AG04450 (cell line): Measurements from ENCODE around the gene ATP1A1. TPM values are rescaled to one million over a fixed set of nuclear protein-coding genes. Genes with fewer than 3 reads are reported as not detected.

ENCODE experiments used
- CTCF ChIA-PET: fragments of 300-600, 350-600 bp; formaldehyde crosslinking; extraction: SDS; loops from one replicate; lab custom pipeline; 2022; ENCODE audit warnings: antibody characterized with exemption, inconsistent platforms; lab: Charles Lee
- POLR2A ChIA-PET: fragments of 350-600 bp; formaldehyde crosslinking; extraction: SDS; loops from one replicate; lab custom pipeline; 2021; ENCODE audit warnings: antibody characterized with exemption, inconsistent platforms; lab: Yijun Ruan, JAX
- DNase-seq: peaks from one replicate; pipeline ENCODE4 v3.0.0-alpha.2; 2011; ENCODE audit warnings: low read depth, low spot score
- H3K27ac ChIP-seq: one replicate; pipeline ENCODE4 v1.5.1; 2012; ENCODE audit warnings: low read depth, low read length, control low read depth
- H3K27me3 ChIP-seq: one replicate; pipeline ENCODE4 v1.6.0; 2012; ENCODE audit warnings: low read length; ENCODE audit not compliant: control insufficient read depth, insufficient read depth
- H3K4me3 ChIP-seq: 2 replicates; pipeline ENCODE4 v1.5.1; 2011; ENCODE audit warnings: mild to moderate bottlenecking, low read depth, low read length, control low read depth
- H3K9me3 ChIP-seq: 2 replicates; pipeline ENCODE4 v1.5.1; 2012; ENCODE audit warnings: low read length; ENCODE audit not compliant: control insufficient read depth, insufficient read depth
- polyA plus RNA-seq: library from polyadenylated mRNA; depleted of rRNA; stranded (reverse); fragments of >200 nt; gene quantifications from 2 replicates; pipeline ENCODE4 v1.2.3, GENCODE V29; 2011
- TF ChIP-seq, protein P1 (sequence below): IDR thresholded peaks from 2 replicates; pipeline ENCODE4 v1.5.1; 2011; ENCODE audit warnings: low read depth, low read length, control low read depth, inconsistent platforms

Gene ATP1A1
- polyA plus RNA-seq, 1 experiment, result 194 TPM

DNA sequence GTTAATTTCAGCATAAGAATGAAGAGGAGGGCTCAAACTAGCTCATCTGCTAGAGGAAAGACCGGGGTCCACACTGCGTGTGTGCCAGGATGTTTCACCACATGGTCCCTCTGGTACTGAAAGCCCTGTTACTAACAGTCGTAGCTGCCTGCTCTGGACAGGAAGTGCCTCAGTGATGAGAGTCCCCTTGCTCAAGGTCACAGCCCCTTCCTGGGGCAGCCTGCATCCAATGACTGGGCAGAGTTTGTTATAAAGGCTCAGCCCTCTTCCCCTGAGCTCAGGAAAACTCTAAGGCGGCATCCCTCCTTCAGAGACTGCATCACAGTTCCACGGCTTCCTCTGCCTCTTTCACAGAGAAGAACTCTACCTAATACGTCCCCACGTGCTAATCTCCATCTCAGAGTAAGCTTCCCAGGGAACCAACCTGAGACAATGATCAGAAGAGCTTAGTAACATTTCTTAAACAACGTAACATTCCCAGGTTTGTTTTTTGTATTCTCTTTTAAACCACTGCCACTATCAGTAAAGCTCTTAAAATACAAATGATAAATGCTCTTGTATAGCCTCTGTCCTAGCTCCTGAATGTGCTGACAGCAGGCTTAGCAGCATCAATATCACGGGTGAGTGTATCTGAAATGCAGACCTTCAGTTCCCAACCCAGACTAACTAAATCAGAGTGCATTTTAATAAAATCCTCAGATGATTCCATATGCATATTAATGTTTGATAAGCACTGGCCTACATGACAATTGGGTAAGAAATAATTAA, 38.0 kb upstream of the ATP1A1 start:
- Histone ChIP-seq H3K4me3 (no peak overlapping the region), H3K27me3 (no peaks in the 10 kb centered on the region), H3K27ac (no peak overlapping the region), H3K9me3 (no peaks in the 10 kb centered on the region)
- no peak for DNase-seq
- CTCF ChIA-PET, result interaction anchor here (1.4 kb wide), 1 partner anchor 151 kb away, joined by 3 read pairs; no protein-coding TSS in a partner anchor
- TF ChIP-seq, protein P1, sequence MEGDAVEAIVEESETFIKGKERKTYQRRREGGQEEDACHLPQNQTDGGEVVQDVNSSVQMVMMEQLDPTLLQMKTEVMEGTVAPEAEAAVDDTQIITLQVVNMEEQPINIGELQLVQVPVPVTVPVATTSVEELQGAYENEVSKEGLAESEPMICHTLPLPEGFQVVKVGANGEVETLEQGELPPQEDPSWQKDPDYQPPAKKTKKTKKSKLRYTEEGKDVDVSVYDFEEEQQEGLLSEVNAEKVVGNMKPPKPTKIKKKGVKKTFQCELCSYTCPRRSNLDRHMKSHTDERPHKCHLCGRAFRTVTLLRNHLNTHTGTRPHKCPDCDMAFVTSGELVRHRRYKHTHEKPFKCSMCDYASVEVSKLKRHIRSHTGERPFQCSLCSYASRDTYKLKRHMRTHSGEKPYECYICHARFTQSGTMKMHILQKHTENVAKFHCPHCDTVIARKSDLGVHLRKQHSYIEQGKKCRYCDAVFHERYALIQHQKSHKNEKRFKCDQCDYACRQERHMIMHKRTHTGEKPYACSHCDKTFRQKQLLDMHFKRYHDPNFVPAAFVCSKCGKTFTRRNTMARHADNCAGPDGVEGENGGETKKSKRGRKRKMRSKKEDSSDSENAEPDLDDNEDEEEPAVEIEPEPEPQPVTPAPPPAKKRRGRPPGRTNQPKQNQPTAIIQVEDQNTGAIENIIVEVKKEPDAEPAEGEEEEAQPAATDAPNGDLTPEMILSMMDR, result no peak
- POLR2A ChIA-PET, result interaction anchor here (0.6 kb wide), 1 partner anchor 1151 kb away, joined by 4 read pairs; no protein-coding TSS in a partner anchor

DNA sequence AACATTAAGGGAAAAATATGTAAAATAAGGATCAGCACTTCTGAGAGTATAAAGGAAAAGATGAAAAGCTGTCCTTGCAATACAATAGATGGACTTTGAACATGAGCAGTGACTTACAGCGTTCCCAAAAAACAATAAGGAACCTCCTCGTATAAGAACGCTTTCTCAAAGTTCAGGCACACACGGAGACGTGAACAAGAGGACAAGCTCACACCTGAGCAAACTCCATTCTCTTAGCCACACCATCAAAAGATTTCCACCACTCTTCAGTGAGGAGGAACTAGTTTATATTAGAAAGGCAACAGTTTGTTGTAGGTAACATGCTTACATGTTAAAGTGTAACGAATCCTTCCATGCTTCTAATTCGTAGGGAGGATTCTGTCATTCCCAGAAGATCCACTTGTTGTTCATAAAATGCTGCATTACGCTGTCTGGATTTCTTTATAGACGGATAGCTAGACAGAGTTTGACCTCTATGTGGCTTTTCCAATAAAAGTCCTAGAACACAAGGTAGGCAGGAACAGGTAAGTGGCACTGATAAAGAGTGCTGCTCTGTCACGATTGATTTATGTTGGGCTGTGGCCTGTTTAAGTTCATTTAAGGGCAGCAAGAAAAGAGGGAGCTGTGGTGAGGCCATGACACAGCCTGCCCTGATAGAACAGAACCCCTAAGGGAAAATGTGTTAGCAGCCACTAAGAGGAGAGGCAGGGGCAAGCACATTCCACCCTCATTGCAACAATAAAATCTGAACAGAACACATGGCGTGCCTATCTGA, 37.0 kb upstream of the ATP1A1 start:
- no peaks in the 10 kb centered on the region for H3K9me3 ChIP-seq
- H3K27me3 ChIP-seq, result no peaks in the 10 kb centered on the region
- TF ChIP-seq, protein P1, result no peak
- ChIA-PET POLR2A (no interaction called here), CTCF (interaction anchor here (0.6 to 1.4 kb wide), 2 partner anchors 9 to 150 kb away, joined by 3 to 4 read pairs; no protein-coding TSS in a partner anchor)
- DNase-seq, result no peak
- no peak overlapping the region for H3K27ac ChIP-seq
- no peak overlapping the region for H3K4me3 ChIP-seq

DNA sequence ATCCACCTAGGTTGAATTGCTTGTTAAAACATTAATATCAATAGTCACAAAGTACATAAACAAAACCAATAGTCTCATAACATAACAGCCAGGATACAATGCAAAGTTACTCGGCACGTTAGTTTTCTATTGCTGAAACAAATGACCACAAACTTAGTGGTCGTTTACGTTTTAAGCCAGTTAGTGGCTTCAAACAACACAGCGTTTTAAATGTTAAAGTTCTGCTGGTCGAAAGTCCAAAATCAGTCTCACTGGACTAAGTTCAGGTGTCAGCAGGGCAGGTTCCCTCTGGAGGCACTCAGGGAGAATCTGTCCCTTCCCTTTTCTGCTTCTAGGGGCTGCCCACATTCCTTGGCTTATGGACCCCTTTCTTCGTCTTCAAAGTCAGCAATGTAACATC, 35.6 kb upstream of the ATP1A1 start:
- H3K4me3 ChIP-seq, result no peak overlapping the region
- ChIA-PET CTCF (no interaction called here), POLR2A (no interaction called here)
- H3K9me3 ChIP-seq, result no peaks in the 10 kb centered on the region
- DNase-seq, result no peak
- TF ChIP-seq, protein P1, result no peak
- H3K27me3 ChIP-seq, result no peaks in the 10 kb centered on the region
- no peak overlapping the region for H3K27ac ChIP-seq

DNA sequence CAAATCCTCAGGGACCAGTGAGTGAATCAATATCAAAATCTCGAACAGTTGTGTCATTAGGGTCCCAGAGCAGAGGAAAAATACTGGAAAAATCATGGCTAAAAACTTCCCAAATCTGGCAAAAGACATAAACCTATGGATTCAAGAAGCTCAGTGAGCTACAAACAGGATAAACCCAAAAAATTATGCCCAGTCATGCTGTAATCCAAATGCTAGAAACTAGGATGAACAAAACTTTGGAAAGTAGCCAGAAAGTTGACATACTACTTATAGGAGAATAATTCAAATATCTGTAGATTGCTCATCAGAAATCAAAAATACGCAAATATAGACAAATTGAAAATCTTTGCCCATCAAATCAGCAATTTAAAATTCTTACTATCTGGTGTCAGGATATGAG, 34.6 kb upstream of the ATP1A1 start:
- TF ChIP-seq, protein P1, result no peak
- Histone ChIP-seq H3K27ac (no peak overlapping the region), H3K27me3 (no peaks in the 10 kb centered on the region), H3K9me3 (no peaks in the 10 kb centered on the region), H3K4me3 (no peak overlapping the region)
- ChIA-PET CTCF (no interaction called here), POLR2A (no interaction called here)
- no peak for DNase-seq
